Body of pancreas (tissue), 4 donors: Measurements from ENCODE around the gene DPYD.

Source experiments
- POLR2A ChIP-seq, 3 donors: fragments of 450-650 bp; IDR thresholded peaks; one replicate each; pipeline ENCODE4 v1.6.1; 2016; ENCODE audit warnings: antibody characterized with exemption in 3 of 3, mild to moderate bottlenecking in 2 of 3
- TF ChIP-seq, protein P1 (sequence below), 7 experiments: fragments of 450-650 bp in 4 of 7; fragments of 200-600 bp in 3 of 7; sonication (generic) in 3 of 7; IDR thresholded peaks; one replicate each; pipeline ENCODE4 v1.5.1; 2016 to 2019; ENCODE audit warnings: antibody characterized with exemption in 7 of 7

DNA sequence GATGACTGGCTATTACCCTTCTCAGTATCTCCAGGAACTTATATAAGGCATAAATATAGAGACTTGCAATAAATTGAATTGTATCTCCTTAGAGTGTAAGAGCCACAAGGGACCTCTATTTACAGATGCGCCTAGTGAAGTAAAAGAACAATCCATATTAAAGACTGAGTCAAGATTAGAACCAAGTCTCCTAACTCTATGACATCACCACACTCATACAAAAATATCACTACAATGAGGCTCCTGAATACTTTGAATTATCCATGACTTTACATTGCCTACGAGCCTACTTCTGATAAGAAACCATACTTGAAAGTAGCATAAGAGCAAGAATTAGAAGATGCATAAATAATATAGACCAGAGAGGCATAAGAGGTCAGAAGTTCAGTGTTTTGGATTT lies 18.8 kb downstream of the DPYD start:
- TF ChIP-seq, protein P1, sequence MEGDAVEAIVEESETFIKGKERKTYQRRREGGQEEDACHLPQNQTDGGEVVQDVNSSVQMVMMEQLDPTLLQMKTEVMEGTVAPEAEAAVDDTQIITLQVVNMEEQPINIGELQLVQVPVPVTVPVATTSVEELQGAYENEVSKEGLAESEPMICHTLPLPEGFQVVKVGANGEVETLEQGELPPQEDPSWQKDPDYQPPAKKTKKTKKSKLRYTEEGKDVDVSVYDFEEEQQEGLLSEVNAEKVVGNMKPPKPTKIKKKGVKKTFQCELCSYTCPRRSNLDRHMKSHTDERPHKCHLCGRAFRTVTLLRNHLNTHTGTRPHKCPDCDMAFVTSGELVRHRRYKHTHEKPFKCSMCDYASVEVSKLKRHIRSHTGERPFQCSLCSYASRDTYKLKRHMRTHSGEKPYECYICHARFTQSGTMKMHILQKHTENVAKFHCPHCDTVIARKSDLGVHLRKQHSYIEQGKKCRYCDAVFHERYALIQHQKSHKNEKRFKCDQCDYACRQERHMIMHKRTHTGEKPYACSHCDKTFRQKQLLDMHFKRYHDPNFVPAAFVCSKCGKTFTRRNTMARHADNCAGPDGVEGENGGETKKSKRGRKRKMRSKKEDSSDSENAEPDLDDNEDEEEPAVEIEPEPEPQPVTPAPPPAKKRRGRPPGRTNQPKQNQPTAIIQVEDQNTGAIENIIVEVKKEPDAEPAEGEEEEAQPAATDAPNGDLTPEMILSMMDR (IDR thresholded peaks at IDR 0.05), result no peak
- TF ChIP-seq POLR2A (IDR thresholded peaks at IDR 0.05), result no peak
